ENCODE measurements around the gene DSE.

The DSE gene

GRCh38 chr6:116450185-116450710, 79.5 kb downstream of the DSE start:
- DNase-seq: no peak

DNA sequence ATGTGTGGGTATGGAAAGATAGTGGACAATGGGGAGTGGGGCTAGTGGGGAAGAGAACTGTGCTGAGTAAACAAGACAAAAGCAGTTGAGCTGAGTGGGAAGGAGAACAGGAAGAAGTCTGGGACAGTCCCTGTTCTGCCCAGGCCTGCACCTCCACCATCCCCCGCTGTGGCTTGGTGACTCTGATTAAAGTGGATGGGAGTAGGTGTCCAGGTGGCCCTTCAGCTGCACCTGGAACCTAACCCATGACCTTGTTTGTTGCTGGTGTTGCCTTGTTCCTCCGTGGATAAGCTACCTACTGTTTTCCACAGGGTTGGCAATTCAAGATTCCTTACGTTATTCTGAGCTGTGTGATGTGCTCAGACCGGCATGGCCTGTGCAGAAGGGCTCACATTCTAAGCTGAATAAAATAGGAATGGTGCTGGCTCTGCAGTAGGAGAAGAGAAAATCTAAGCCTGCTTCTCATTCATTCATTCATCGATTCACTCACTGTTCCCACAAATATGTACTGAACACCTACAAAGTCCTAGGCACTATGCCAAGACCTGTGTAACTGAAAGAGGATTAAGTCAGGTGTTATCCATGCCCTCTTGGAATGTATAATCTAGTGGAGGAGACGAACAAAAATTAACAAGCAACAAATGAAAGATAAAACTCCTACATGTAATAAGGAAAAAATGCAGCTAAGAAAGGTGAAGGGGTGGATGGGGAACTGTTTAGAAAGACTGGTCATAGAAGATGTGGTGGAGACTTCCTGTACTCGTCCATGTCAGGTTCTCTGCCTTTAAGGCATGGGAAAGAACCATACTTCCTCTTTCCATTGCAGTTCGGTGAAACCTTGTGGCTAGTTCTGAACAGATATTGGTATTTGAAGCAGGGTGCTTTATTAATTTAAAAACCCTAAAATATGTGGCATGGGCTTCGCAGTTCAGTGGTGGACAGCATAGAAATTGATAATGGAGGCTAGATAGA, 80.3 kb downstream of the DSE start:
- DNase-seq: no peak

DNA sequence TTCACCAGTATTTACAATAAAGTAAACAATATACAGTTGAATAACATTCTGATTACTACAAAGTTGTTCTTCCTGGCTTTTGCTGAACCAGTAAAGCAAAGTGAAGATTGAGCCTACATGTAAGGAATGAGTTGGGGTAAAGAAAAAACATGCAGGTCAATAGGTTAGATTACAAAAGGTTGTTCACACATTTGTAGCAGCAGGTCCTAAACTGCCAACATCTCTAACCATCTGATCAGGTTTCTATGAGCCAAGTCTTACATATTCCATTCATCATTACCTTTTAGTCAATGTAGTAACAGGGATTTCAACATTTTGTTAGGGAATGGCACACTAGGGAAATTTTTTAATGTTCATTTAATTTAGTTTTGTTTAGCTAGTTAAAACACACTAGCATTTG, 81.2 kb downstream of the DSE start:
- DNase-seq: no peak

DNA sequence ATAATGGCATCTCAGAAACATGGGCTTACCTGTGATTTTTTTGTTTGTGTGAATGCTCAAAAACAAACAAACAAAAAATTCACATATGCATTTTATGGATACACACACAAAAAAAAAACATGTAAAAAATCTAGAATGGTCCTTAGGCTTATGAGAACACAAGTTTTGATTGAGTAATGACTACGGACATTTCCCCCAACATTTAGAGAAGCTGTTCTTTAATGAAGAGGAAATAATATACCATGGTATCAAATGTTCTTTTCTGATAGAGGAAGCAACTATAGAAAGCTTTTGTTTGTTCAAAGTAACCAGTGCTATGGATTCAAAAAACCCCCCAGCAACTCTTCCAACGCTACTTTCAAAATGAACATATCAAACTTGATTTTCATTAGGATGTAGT, 81.8 kb downstream of the DSE start:
- no peak for DNase-seq

GRCh38 chr6:116456106-116456505, 85.4 kb downstream of the DSE start:
- no peak for DNase-seq

GRCh38 chr6:116456927-116457326, 86.2 kb downstream of the DSE start:
- DNase-seq: no peak

DNA sequence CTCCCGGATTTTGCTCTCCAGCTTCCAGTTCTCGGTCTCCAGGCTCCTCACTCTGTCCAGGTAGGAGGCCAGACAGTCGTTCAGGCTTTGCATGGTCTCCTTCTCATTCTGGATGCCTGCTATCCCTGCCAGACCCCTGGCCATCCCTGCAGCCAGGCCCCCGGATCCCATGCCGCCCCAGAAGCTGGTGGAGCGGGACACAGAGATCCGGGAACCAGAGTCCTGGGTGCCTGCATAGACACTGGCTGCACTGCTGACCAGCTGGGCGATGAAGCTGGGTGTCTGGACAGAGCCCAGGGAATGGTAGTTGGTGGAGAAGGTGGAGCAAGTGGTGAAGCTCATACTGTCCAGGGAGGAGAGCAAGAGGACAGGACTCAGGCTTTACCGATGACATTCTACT, 87.5 kb downstream of the DSE start:
- no peak for DNase-seq

- no peak for DNase-seq
Measured at GRCh38 chr6:116459927-116460326, 89.2 kb downstream of the DSE start.

- DNase-seq: no peak
Measured at GRCh38 chr6:116461331-116461931, 90.7 kb downstream of the DSE start, which contains the start of gene CALHM6. CALHM6 (plus strand) TSS chr6:116461375; CDS start chr6:116461930, 555 bp downstream.

DNA sequence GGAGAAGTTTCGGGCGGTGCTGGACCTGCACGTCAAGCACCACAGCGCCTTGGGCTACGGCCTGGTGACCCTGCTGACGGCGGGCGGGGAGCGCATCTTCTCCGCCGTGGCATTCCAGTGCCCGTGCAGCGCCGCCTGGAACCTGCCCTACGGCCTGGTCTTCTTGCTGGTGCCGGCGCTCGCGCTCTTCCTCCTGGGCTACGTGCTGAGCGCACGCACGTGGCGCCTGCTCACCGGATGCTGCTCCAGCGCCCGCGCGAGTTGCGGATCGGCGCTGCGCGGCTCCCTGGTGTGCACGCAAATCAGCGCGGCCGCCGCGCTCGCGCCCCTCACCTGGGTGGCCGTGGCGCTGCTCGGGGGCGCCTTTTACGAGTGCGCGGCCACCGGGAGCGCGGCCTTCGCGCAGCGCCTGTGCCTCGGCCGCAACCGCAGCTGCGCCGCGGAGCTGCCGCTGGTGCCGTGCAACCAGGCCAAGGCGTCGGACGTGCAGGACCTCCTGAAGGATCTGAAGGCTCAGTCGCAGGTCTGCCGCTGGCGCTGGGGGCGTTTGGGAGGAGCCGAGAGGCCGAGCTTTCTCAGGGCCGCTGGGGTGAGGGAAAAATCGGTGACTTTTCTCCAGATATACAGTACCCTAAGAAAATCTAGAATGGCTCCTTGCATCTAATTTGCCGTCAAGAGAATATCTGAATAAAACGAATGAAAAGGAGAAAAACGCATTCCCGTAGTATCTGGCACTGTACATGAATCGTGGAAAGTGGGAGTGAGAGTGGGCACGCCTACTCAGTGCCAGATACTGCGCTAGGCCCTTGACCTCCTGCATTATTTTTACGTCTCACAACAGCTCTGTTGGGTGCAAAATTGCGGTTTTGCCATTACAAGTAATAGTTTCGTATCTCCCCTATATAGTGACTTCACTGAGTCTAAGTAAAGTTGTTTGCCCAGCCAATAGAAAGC, 91.5 kb downstream of the DSE start:
- DNase-seq: no peak

- DNase-seq: no peak
Measured at GRCh38 chr6:116463301-116463700, 92.6 kb downstream of the DSE start.

DNA sequence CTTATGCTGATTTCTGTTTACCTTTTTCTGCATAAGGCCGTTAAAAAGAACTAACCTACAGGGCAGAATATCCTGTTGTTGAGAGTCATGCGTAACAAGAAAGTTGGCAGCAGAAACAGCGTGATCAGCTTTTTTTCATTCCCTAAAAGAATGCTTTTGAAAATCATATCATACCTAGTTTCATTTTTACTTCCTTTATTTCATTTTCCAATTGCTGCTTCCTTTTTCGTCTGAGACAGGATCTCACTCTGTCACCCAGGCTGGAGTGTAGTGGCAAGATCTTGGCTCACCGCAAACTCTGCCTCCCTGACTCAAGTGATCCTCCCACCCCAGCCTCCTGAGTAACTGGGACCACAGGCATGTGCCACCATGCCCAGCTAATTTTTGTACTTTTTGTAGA, 94.5 kb downstream of the DSE start:
- DNase-seq: no peak

DNA sequence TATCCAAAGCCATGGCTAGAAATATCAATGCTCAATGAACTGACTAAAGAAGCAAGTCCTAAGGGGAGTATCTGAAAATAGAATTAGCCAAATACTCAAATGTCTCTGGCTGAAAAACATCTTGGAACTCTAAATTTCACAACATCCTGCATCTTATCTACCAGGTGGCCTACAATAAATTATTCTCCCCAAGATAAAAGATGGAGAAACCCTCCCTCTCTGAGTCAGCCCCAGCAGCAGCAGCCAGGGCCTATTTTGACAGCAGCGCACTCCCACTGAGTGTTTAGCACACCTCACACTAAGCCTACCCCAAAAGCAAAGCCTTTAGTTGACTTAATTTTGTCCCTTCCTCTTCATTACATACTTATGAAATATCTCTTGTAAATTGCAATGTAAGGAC, 96.3 kb downstream of the DSE start:
- DNase-seq: no peak

- no peak for DNase-seq
Measured at GRCh38 chr6:116467514-116467913, 96.8 kb downstream of the DSE start.

DNA sequence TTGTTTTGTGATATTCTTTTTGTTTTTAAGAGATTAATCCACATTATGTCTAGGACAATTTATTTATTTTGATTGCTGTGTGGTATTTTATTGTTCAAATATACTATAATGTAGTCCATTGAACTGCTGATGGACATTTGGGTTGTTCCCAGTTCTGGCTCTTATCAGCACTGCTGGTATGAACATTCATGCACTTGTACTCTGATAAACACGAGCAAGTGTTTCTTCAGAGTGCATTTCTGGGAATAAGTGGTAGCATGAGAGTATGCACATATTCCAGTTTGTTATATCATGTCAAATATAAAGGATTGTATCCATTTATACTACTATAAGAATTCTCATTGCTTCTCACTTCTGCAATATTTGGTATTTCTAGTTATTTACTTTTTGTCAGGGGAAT, 97.5 kb downstream of the DSE start:
- DNase-seq: no peak

- no peak for DNase-seq
Measured at GRCh38 chr6:116471531-116471930, 100.8 kb downstream of the DSE start.

DNA sequence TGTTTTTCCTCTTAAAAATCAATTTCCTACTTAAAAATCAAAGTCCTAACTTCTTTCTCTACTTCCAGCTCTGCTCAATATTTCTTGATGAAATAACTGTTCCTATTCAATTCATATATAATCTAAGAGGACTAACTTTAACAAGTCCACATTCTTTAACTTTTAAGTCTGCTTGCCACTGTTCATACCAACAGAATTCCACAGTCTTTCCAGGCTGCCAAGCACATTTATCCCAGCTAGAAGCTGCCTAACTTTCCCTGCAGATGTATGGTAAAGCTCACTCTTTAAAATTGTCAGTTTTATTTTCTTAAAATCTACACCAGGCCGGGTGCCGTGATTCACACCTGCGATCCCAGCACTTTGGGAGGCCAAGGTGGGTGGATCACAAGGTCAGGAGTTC, 102.0 kb downstream of the DSE start:
- no peak for DNase-seq

DNA sequence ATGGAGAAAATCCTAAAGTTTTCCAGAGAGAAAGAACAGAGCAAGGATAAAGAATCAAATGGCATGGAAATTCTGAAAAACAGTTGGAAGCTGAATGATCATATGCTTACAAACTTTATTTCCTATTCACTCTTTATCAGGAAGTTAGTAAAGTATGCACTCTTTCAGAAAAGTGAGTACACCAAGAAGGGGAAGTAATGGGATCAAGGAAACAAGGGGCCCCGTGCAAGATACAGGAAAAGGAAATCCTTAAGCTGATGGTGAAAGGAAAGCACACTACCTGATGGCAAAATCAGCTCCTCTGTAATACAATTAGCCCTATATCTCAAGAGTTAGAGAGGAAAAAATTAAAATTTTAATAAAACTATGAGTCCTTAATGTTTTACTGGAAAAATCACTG, 104.4 kb downstream of the DSE start:
- DNase-seq: no peak

GRCh38 chr6:116476002-116476678, 105.4 kb downstream of the DSE start:
- DNase-seq: no peak

GRCh38 chr6:116482780-116483179, 112.0 kb downstream of the DSE start:
- DNase-seq: no peak

- no peak for DNase-seq
Measured at GRCh38 chr6:116483616-116484015, 112.9 kb downstream of the DSE start.

- DNase-seq: no peak
Measured at GRCh38 chr6:116485559-116486184, 114.9 kb downstream of the DSE start.
